WTC11 (cell line): ENCODE measurements around the gene PCBP3. TPM values are rescaled to one million over a fixed set of nuclear protein-coding genes. Genes with fewer than 3 reads are reported as not detected.

Experiments used
- ATAC-seq: fragments of 200-7000 bp; cut with Tn5 transposase; 2 replicates; pipeline ENCODE4 v1.10.0; 2021; ENCODE audit warnings: mild to moderate bottlenecking, moderate library complexity
- CTCF ChIA-PET: fragments of 300-600 bp; sonication (Branson Sonifier 250); formaldehyde crosslinking; loops from one replicate; lab custom pipeline; 2021; ENCODE audit warnings: antibody characterized with exemption; lab: Charles Lee
- POLR2A ChIA-PET: fragments of 350-600 bp; sonication (Branson Sonifier 250); formaldehyde crosslinking; loops from one replicate; lab custom pipeline; 2021; ENCODE audit warnings: antibody characterized with exemption; lab: Charles Lee
- DNase-seq: peaks from one replicate; pipeline ENCODE4 v3.0.0; 2021; ENCODE audit warnings: low spot score
- H3K27ac Mint-ChIP-seq: 2 replicates; pipeline ENCODE4 v1.8.0; 2021; ENCODE audit warnings: mixed read lengths
- H3K27me3 Mint-ChIP-seq: 2 replicates; pipeline ENCODE4 v1.8.0; 2021; ENCODE audit warnings: low read depth, mild to moderate bottlenecking, moderate library complexity, mixed read lengths
- H3K36me3 Mint-ChIP-seq: 2 replicates; pipeline ENCODE4 v1.8.0; 2021; ENCODE audit warnings: mixed read lengths
- H3K4me1 Mint-ChIP-seq: 2 replicates; pipeline ENCODE4 v1.8.0; 2022; ENCODE audit warnings: mixed read lengths
- H3K4me3 Mint-ChIP-seq: 2 replicates; pipeline ENCODE4 v1.8.0; 2021; ENCODE audit warnings: mild to moderate bottlenecking, moderate library complexity, mixed read lengths
- H3K9me3 Mint-ChIP-seq: 2 replicates; pipeline ENCODE4 v1.8.0; 2021; ENCODE audit warnings: mixed read lengths
- AFF4 ChIP-seq: sonication (generic); formaldehyde crosslinking; IDR thresholded peaks from 2 replicates; pipeline ENCODE4 v1.8.1; 2023; ENCODE audit warnings: mild to moderate bottlenecking, missing genetic modification reagents, borderline replicate concordance
- AR ChIP-seq: fragments of 250-450 bp; sonication (Bioruptor Pico); IDR thresholded peaks from 2 replicates; pipeline ENCODE4 v1.9.0; 2021; ENCODE audit warnings: mild to moderate bottlenecking
- ATF2 ChIP-seq: sonication (generic); formaldehyde crosslinking; IDR thresholded peaks from 2 replicates; pipeline ENCODE4 v1.8.1; 2022; ENCODE audit warnings: low read depth, missing genetic modification reagents, borderline replicate concordance
- ATF3 ChIP-seq: sonication (generic); formaldehyde crosslinking; conservative IDR thresholded peaks from 2 replicates; pipeline ENCODE4 v1.8.1; 2022; ENCODE audit warnings: mild to moderate bottlenecking, missing genetic modification reagents
- E2F4 ChIP-seq: sonication (generic); formaldehyde crosslinking; IDR thresholded peaks from 2 replicates; pipeline ENCODE4 v1.8.1; 2022; ENCODE audit warnings: low read depth, mild to moderate bottlenecking, moderate library complexity, missing genetic modification reagents, borderline replicate concordance
- MLX ChIP-seq: sonication (generic); formaldehyde crosslinking; IDR thresholded peaks from 2 replicates; pipeline ENCODE4 v1.8.1; 2023; ENCODE audit warnings: mild to moderate bottlenecking, missing genetic modification reagents, moderate library complexity
- NR3C1 ChIP-seq: sonication (generic); formaldehyde crosslinking; conservative IDR thresholded peaks from 2 replicates; pipeline ENCODE4 v1.8.1; 2023; ENCODE audit warnings: low read depth, mild to moderate bottlenecking, missing genetic modification reagents
- PRRX2 ChIP-seq: fragments of 250-450 bp; sonication (Bioruptor Pico); IDR thresholded peaks from 2 replicates; pipeline ENCODE4 v1.8.0; 2021; ENCODE audit warnings: mild to moderate bottlenecking
- USF2 ChIP-seq: sonication (generic); formaldehyde crosslinking; IDR thresholded peaks from 2 replicates; pipeline ENCODE4 v1.8.1; 2023; ENCODE audit warnings: mild to moderate bottlenecking, missing genetic modification reagents, moderate library complexity
- ZMAT4 ChIP-seq: fragments of 250-450 bp; sonication (Bioruptor Pico); IDR thresholded peaks from 2 replicates; pipeline ENCODE4 v1.9.0; 2021; ENCODE audit warnings: mild to moderate bottlenecking
- ZNF317 ChIP-seq: sonication (generic); formaldehyde crosslinking; IDR thresholded peaks from 2 replicates; pipeline ENCODE4 v1.8.1; 2023; ENCODE audit warnings: low read depth, mild to moderate bottlenecking, moderate library complexity, missing genetic modification reagents, borderline replicate concordance
- ZNF671 ChIP-seq: fragments of 250-450 bp; sonication (Bioruptor Pico); IDR thresholded peaks from 2 replicates; pipeline ENCODE4 v1.8.0; 2021; ENCODE audit warnings: mild to moderate bottlenecking
- ZSCAN18 ChIP-seq: fragments of 250-450 bp; sonication (Bioruptor Pico); IDR thresholded peaks from 2 replicates; pipeline ENCODE4 v2.1.2; 2022; ENCODE audit warnings: mild to moderate bottlenecking, moderate library complexity
- total RNA-seq: library from RNA; stranded (reverse); gene quantifications from 3 replicates; pipeline ENCODE4 v1.2.3, GENCODE V29; 2021

PCBP3 gene
- total RNA-seq, 1 experiment from 2014 or later = 8.5 TPM

GRCh38 chr21:45699251-45699942 lies 55.9 kb downstream of the PCBP3 start (continued):
- no peak for TF ChIP-seq ZSCAN18
- TF ChIP-seq MLX (CRISPR knock-in tag) = no peak

- Mint-ChIP-seq H3K4me3 (no peak overlapping the region), H3K9me3 (peaks cover 6% of the 10 kb centered on the region), H3K27me3 (no peaks in the 10 kb centered on the region), H3K36me3 (no peaks in the 10 kb centered on the region), H3K4me1 (no peaks in the 10 kb centered on the region), H3K27ac (no peak overlapping the region)
- ChIA-PET POLR2A (no interaction called here), CTCF (interaction anchor here (1.3 kb wide), 1 partner anchor 120 kb away, joined by 3 read pairs; no protein-coding TSS in a partner anchor)
- ATAC-seq (no peak), DNase-seq (no peak)
- TF ChIP-seq NR3C1 (no peak), ATF2 (CRISPR knock-in tag) (no peak), ZNF671 (CRISPR knock-in tag) (no peak)
- TF ChIP-seq, all 79 proteins: peak for 0
Measured at GRCh38 chr21:45699966-45700365, 56.4 kb downstream of the PCBP3 start.

GRCh38 chr21:45700461-45700860 lies 56.9 kb downstream of the PCBP3 start:
- POLR2A ChIA-PET = no interaction called here
- TF ChIP-seq E2F4 (CRISPR knock-in tag) (no peak), ZMAT4 (CRISPR knock-in tag) (no peak), USF2 (CRISPR knock-in tag) (no peak)
- Mint-ChIP-seq H3K9me3 (peaks cover 6% of the 10 kb centered on the region), H3K27ac (no peak overlapping the region), H3K4me3 (no peak overlapping the region), H3K27me3 (no peaks in the 10 kb centered on the region), H3K4me1 (no peaks in the 10 kb centered on the region), H3K36me3 (no peaks in the 10 kb centered on the region)
- DNase-seq (no peak), ATAC-seq (no peak)
- CTCF ChIA-PET = interaction anchor here (1.3 kb wide), 1 partner anchor 119 kb away, joined by 3 read pairs; no protein-coding TSS in a partner anchor

GRCh38 chr21:45704311-45705108 lies 61.0 kb downstream of the PCBP3 start:
- Mint-ChIP-seq H3K4me3 (no peak overlapping the region), H3K4me1 (peaks cover 3% of the 10 kb centered on the region; the same call in 1 of the 2 replicates), H3K27me3 (no peaks in the 10 kb centered on the region), H3K27ac (no peak overlapping the region), H3K9me3 (no peaks in the 10 kb centered on the region), H3K36me3 (no peaks in the 10 kb centered on the region)
- POLR2A ChIA-PET = no interaction called here
- DNase-seq (no peak), ATAC-seq (no peak)
- CTCF ChIA-PET = interaction anchor here (0.6 to 1.4 kb wide), 2 partner anchors 107 to 117 kb away, joined by 3 to 4 read pairs; no protein-coding TSS in a partner anchor
- TF ChIP-seq PRRX2 (no peak), AR (no peak), AFF4 (CRISPR knock-in tag) (no peak), ZNF317 (CRISPR knock-in tag) (no peak), ATF3 (CRISPR knock-in tag) (no peak)
